ENCODE measurements around the gene TFAP2E. TPM values are rescaled to one million over a fixed set of nuclear protein-coding genes. Genes with fewer than 3 reads are reported as not detected.

TFAP2E gene
- total RNA-seq, 2 donors from 2014 or later, result 3.2 to 4.5 TPM

DNA sequence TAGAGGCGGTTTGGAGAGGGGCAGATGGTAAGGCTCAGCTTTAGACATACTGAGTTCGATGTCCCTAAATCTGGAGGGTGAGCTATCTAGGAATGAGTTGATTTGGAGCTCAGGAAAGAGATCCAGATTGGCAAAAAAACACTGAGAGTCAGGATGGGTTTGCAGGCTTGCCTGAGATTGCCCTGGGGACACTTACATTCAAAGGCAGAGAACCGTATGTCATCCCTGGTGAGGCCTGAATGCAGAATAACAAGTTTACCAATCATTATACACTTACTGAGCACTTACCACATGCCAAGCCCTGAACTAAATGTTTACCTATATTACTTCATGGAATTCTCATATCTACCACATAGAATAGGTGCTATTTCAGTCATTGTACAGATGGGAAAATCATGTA lies 27.5 kb downstream of the TFAP2E start:
- no peak for DNase-seq
- Mint-ChIP-seq H3K4me3 (no peak overlapping the region), H3K27me3 (no peaks in the 10 kb centered on the region), H3K36me3 (ENCODE audit: low read depth) (peaks cover 4% of the 10 kb centered on the region), H3K4me1 (peaks cover 7% of the 10 kb centered on the region), H3K27ac (no peak overlapping the region)
- no peak for ATAC-seq
- no peaks in the 10 kb centered on the region for H3K9me3 ChIP-seq (ENCODE audit: control insufficient read depth, low read length, poor library complexity, severe bottlenecking)

DNA sequence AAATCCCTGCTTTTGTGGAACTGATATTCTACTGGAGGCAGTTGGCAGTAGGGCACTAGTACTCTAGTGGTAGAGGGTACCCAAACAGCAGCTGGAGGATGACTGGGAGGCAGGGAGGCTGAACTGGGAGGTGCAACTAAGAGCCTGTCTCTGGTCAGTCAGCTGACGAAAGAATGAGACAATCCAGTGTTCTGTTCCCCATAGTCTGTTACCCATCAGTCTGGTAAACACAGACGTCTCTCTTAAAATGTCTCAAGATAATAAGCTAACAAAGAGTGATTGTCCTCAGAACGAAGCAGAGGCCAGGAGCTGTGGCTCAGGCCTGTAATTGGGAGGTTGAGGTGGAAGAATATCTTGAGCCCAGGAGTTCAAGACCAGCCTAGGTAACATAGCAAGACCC lies 30.4 kb downstream of the TFAP2E start:
- Mint-ChIP-seq H3K4me3 (no peak overlapping the region), H3K36me3 (ENCODE audit: low read depth) (peaks cover 6% of the 10 kb centered on the region), H3K27ac (no peak overlapping the region), H3K4me1 (peaks cover 7% of the 10 kb centered on the region), H3K27me3 (no peaks in the 10 kb centered on the region)
- ATAC-seq (no peak), DNase-seq (no peak)
- H3K9me3 ChIP-seq (ENCODE audit: control insufficient read depth, low read length, poor library complexity, severe bottlenecking), result no peaks in the 10 kb centered on the region

DNA sequence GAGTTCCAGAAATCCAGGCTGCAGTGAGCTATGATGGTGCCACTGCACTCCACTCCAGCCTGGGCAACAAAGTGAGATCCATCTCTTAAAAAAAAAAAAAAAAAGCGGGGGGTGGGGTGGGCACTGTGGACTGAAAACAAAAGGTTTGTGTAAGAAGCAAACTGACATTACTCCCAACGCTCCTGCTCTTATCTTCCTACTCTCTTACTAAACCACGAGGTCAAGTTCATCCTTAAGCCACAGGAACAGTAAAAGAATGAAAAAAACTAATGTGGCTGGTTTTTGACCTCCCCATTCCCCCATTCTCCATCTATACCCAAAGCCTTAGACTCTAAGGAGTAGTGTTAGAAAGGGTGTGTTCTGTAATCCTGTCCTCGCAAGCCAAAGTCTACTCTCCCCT lies 30.8 kb downstream of the TFAP2E start:
- peaks cover 6% of the 10 kb centered on the region for H3K36me3 Mint-ChIP-seq (ENCODE audit: low read depth)
- H3K4me1 Mint-ChIP-seq, result peaks cover 7% of the 10 kb centered on the region
- H3K27me3 Mint-ChIP-seq, result no peaks in the 10 kb centered on the region
- no peak for ATAC-seq
- no peak for DNase-seq
- no peaks in the 10 kb centered on the region for H3K9me3 ChIP-seq (ENCODE audit: control insufficient read depth, low read length, poor library complexity, severe bottlenecking)
- H3K4me3 Mint-ChIP-seq, result no peak overlapping the region
- H3K27ac Mint-ChIP-seq, result no peak overlapping the region

DNA sequence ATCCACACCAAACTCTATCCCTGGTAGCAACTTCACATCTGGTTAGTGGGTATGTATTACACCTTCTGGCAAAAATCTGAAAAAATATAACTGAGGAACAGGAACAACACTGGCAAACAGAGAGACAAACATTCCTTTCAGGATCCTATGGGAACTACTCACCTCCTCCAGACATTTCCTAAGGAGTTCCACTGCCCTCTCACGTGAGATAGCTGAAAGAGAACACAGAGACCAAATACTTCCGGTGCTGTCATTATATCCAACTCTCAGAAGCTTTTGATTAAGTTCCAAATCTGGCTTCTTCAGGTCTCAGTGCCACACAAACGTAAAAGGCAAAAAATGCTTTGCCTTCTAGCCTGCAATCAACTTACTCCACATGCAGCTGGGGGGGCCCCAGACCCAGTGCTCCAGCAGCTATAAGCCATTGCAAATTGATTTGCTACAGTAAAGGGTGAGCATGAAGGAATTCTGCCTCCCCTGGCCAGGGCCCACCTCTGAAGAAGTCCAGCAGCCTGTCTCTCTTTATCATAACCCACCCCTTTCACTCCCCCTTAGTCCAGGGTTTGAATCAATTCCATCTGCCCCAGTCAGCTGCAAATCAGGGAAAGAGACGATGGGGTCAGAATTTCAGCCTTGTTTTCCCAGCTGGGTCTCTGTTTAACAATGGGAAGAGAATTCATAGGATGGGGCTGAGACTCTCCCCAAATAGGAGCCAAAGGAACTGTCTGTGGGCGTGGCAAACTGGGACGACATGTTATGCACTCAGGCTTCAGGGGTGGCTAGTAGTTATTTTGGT lies 32.2 kb downstream of the TFAP2E start:
- no peaks in the 10 kb centered on the region for H3K9me3 ChIP-seq (ENCODE audit: control insufficient read depth, low read length, poor library complexity, severe bottlenecking)
- no peak for ATAC-seq
- DNase-seq, result no peak
- peaks cover 7% of the 10 kb centered on the region for H3K4me1 Mint-ChIP-seq
- H3K36me3 Mint-ChIP-seq (ENCODE audit: low read depth), result peaks cover 3% of the 10 kb centered on the region
- H3K27me3 Mint-ChIP-seq, result no peaks in the 10 kb centered on the region
- peak overlapping the region; percentile 65 for H3K27ac Mint-ChIP-seq
- no peak overlapping the region for H3K4me3 Mint-ChIP-seq

DNA sequence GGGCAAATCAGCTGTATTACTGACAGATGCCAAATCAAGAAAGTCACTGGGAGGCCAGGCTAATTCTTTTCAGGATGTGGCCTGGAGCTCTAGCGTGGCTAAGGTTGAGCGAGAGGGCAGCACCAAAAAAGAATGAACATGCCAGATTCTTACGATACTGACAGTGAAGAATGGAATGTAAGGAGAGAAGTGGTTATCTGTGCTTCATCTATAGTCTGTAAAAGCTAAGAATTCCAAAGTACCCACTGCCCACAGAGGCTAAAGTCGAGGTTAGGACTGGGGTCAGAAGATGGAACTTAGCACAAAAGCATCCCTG lies 32.7 kb downstream of the TFAP2E start:
- DNase-seq, result no peak
- H3K9me3 ChIP-seq (ENCODE audit: control insufficient read depth, low read length, poor library complexity, severe bottlenecking), result no peaks in the 10 kb centered on the region
- H3K36me3 Mint-ChIP-seq (ENCODE audit: low read depth), result peaks cover 3% of the 10 kb centered on the region
- ATAC-seq, result no peak
- peaks cover 8% of the 10 kb centered on the region for H3K4me1 Mint-ChIP-seq
- H3K27me3 Mint-ChIP-seq, result no peaks in the 10 kb centered on the region
- H3K4me3 Mint-ChIP-seq, result no peak overlapping the region
- peak overlapping the region; percentile 65 for H3K27ac Mint-ChIP-seq

DNA sequence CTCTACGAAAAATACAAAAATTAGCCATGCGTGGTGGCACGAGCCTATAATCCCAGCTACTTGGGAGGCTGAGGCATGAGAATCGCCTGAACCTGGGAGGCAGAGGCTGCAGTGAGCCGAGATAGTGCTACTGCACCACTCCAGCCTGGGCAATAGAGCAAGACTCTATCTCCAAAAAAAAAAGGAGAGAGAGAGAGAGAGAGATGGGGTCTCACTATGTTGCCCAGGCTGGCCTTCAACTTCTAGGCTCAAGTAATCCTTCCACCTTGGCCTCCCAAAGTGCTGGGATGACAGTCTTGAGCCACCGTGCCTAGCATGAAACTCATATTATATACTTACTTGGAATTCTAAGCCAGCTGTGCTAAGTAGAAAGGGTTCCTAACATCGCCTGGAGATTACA lies 38.5 kb downstream of the TFAP2E start:
- Mint-ChIP-seq H3K36me3 (ENCODE audit: low read depth) (peaks cover 7% of the 10 kb centered on the region), H3K4me3 (no peak overlapping the region), H3K4me1 (peaks cover 16% of the 10 kb centered on the region), H3K27me3 (no peaks in the 10 kb centered on the region), H3K27ac (no peak overlapping the region)
- H3K9me3 ChIP-seq (ENCODE audit: control insufficient read depth, low read length, poor library complexity, severe bottlenecking), result no peaks in the 10 kb centered on the region
- no peak for DNase-seq
- ATAC-seq, result no peak

DNA sequence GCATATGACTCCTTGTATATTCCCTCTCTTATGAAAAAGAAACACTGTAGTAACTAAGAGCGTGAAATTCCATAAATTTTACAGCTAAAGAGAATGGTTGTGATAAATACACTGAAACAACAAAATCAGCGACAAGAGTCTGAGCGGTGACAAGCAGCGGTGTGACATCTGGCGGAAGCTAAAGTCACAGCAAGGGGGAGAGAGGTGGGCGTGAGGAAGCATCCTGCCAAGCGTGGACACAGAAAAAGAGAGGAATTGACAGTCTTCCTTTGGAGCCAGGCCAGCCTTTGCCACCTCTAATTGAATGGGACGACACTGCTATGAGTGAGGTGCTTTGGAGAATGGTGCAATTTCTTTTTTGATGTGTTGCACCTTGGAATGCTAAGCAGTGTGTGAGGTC lies 42.3 kb downstream of the TFAP2E start:
- H3K27me3 Mint-ChIP-seq, result no peaks in the 10 kb centered on the region
- ATAC-seq (no peak), DNase-seq (no peak)
- H3K9me3 ChIP-seq (ENCODE audit: control insufficient read depth, low read length, poor library complexity, severe bottlenecking), result no peaks in the 10 kb centered on the region
- H3K4me1 Mint-ChIP-seq, result peaks cover 21% of the 10 kb centered on the region
- H3K27ac Mint-ChIP-seq, result no peak overlapping the region
- no peak overlapping the region for H3K4me3 Mint-ChIP-seq
- peaks cover 7% of the 10 kb centered on the region for H3K36me3 Mint-ChIP-seq (ENCODE audit: low read depth)

DNA sequence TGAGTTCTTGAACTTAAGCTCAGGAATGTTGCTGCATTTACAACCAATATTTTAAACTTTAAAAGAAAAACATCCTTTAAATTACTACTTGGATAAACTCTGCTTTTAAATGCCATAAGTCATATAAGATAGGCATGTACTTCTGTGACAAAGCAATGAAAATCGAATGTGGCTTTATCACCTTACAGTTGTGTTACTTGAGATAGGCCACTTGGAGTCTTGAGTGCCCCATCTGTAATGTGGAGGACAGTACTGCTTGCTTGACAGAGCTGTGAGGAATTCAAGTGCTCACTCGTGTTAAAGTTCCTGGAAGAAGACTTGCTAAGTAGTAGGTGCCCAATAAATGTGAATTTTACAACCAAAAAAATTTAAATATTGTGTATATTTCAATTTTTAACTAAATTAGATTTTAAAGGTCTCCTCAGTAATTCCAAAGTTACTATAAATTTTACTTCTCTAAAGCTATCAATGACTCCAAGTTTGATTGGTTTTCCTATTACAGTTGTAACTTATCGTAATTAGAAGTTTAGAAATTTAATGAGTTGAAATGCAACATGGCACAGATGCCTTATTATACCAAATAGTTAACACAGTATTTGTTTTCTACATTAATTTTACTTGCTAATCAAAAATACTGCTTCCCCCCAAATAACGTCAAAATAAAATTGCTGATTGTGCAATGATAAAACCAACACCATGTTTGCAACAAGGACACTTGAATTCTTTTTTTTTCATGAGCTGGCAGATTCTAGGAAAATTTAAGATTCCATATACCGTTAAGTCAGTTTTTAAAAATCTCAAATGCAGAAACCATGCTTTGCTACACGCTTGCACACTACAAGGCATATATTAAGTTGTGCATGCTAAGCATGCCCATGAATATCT lies 46.4 kb downstream of the TFAP2E start:
- ATAC-seq (no peak), DNase-seq (no peak)
- H3K4me3 Mint-ChIP-seq, result no peak overlapping the region
- H3K27ac Mint-ChIP-seq, result no peak overlapping the region
- peaks cover 7% of the 10 kb centered on the region for H3K36me3 Mint-ChIP-seq (ENCODE audit: low read depth)
- H3K9me3 ChIP-seq (ENCODE audit: control insufficient read depth, low read length, poor library complexity, severe bottlenecking), result no peaks in the 10 kb centered on the region
- peaks cover 19% of the 10 kb centered on the region for H3K4me1 Mint-ChIP-seq
- no peaks in the 10 kb centered on the region for H3K27me3 Mint-ChIP-seq

DNA sequence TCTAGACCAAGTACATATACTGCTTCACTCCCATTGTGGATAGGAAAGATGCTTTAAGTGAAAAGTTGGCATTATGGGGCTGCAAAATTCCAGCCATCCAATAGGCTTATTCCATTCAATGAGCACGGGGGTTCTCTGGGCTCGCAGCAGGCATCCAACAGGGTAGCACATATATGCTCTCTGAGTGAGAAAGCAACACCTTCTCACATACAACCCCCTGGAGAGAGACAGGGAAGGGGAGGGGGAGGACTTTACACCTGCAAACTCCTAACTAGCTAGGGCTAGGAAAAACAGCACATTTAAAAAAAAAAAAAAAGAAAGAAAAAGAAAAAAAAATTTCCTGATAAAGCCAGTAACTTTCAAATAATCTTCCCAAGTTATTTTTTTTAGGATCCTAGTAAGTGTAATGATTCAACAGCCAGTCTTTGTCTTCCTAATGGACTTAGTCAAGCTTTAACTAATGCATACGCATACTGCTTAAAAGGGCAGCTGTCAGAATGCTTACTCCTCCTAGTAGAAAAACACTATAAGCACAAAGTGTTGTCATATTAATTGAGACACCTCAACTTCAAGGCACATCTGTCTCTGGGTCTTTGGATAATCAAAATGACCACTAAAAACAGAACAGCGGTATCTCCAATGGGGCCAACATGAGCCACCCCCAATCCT lies 49.5 kb downstream of the TFAP2E start:
- ATAC-seq (no peak), DNase-seq (no peak)
- Mint-ChIP-seq H3K36me3 (ENCODE audit: low read depth) (peaks cover 3% of the 10 kb centered on the region), H3K27ac (peak overlapping the region; percentile 47), H3K4me1 (peaks cover 11% of the 10 kb centered on the region), H3K27me3 (no peaks in the 10 kb centered on the region), H3K4me3 (no peak overlapping the region)
- H3K9me3 ChIP-seq (ENCODE audit: control insufficient read depth, low read length, poor library complexity, severe bottlenecking), result no peaks in the 10 kb centered on the region

DNA sequence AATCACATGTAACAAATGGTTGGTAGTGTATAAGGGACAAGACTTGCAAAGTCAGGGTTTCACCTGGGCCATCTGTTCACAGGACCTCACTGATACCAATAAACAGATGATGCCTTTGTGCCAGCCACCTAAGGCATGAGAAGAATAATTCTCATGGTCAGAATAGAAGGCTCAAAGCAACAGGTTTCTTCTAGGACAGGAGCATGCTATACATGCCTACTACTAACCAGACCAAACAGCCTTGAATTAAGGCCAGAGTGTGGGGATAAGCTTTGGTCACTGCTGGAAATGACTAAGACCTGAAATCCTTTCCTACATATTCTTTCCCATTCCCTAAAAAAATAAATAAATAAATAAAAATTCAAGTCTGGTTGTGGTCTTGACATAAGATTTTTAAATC lies 50.7 kb downstream of the TFAP2E start:
- Mint-ChIP-seq H3K27me3 (no peaks in the 10 kb centered on the region), H3K4me1 (peaks cover 6% of the 10 kb centered on the region), H3K36me3 (ENCODE audit: low read depth) (no peaks in the 10 kb centered on the region), H3K27ac (no peak overlapping the region), H3K4me3 (no peak overlapping the region)
- DNase-seq (no peak), ATAC-seq (no peak)
- H3K9me3 ChIP-seq (ENCODE audit: control insufficient read depth, low read length, poor library complexity, severe bottlenecking), result no peaks in the 10 kb centered on the region

DNA sequence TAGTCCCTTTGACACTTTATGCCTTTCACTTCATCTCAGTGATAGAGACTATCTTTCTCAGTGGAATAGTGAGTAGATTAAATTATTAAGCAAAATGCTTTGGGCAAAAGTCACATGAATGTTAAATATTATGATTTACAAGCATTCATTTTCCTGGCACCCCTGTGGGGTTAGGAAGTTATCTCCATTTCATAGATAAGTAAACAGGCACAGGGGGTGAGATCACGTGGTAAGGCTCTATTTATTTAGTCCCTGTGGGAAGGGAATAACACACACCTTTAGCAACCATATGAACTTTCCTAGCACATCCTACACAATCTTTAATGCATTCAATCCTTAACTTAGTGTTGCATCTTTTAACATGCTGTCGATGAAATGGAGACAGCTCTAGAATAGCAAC lies 55.9 kb downstream of the TFAP2E start:
- ATAC-seq (no peak), DNase-seq (no peak)
- Mint-ChIP-seq H3K27ac (no peak overlapping the region), H3K27me3 (no peaks in the 10 kb centered on the region), H3K4me3 (no peak overlapping the region), H3K4me1 (peaks cover 9% of the 10 kb centered on the region), H3K36me3 (ENCODE audit: low read depth) (peaks cover 3% of the 10 kb centered on the region)
- no peaks in the 10 kb centered on the region for H3K9me3 ChIP-seq (ENCODE audit: control insufficient read depth, low read length, poor library complexity, severe bottlenecking)

DNA sequence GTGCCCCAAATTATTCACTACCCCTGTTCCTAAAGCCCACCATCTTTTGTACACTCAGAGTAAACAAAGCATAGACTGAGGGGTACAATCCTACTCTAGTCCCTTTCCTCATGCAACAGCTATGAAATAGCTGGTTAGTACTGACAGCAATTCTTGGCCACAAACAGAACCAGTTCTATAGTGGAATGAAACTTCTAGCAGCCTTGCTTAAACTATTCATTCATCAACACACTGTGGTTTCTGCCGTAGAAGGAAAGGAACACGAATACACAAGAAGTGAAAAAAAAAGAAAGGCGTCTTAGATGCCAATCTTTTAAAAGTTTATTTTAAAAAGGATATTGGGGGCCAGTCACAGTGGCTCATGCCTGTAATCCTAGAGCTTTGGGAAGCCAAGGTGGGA lies 58.3 kb downstream of the TFAP2E start:
- no peak for ATAC-seq
- Mint-ChIP-seq H3K36me3 (ENCODE audit: low read depth) (peaks cover 3% of the 10 kb centered on the region), H3K4me1 (peaks cover 10% of the 10 kb centered on the region), H3K27ac (no peak overlapping the region), H3K4me3 (no peak overlapping the region), H3K27me3 (no peaks in the 10 kb centered on the region)
- H3K9me3 ChIP-seq (ENCODE audit: control insufficient read depth, low read length, poor library complexity, severe bottlenecking), result no peaks in the 10 kb centered on the region
- DNase-seq, result no peak

DNA sequence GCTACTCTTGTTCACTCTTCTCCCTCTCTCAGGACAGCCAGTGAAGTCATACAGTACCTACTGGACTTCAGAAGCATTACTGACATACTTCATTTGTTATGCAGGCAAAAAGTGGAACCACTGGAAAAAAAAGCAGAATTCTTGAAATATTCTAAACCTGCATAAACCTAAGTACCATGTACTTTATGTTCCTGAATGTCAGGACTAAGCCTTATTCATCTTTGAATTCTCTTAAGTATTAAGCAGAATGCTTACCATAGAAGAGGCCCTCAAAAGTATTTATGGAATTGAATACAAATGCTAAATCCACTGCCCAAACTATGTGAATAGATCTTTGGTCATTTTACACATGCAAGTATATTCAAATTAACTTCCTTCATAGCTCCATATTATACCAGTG lies 60.4 kb downstream of the TFAP2E start:
- Mint-ChIP-seq H3K36me3 (ENCODE audit: low read depth) (peaks cover 3% of the 10 kb centered on the region), H3K27ac (no peak overlapping the region), H3K4me1 (peaks cover 20% of the 10 kb centered on the region), H3K4me3 (no peak overlapping the region), H3K27me3 (no peaks in the 10 kb centered on the region)
- no peaks in the 10 kb centered on the region for H3K9me3 ChIP-seq (ENCODE audit: control insufficient read depth, low read length, poor library complexity, severe bottlenecking)
- DNase-seq, result no peak
- no peak for ATAC-seq

Measured in T-helper 17 cell (primary cell).